GM13977 (cell line): ENCODE data around the gene GRIP1.

Source experiments
- DNase-seq: peaks from one replicate; pipeline ENCODE4 v3.0.0; 2012; ENCODE audit warnings: low spot score
- CTCF ChIP-seq: IDR thresholded peaks from 2 replicates; pipeline ENCODE4 v1.5.1; 2012; ENCODE audit warnings: mild to moderate bottlenecking, control low read depth; ENCODE audit not compliant: insufficient read depth; ENCODE audit errors: extremely low read depth, missing control alignments
- in situ Hi-C: fragments of 300-500 bp; cut with MboI; formaldehyde crosslinking; loops from one replicate; pipeline ENCODE4 v1.12.0; 2022; ENCODE audit warnings: low sequenced_read_pairs, low pct_unique_long_range_greater_than_20kb, mixed read lengths, inconsistent platforms; ENCODE audit not compliant: unreplicated experiment

Gene GRIP1

GRCh38 chr12:66345212-66345611, 333.7 kb downstream of the GRIP1 start:
- no peak for TF ChIP-seq CTCF
- no peak for DNase-seq
- in situ Hi-C loops = no loop called here

DNA sequence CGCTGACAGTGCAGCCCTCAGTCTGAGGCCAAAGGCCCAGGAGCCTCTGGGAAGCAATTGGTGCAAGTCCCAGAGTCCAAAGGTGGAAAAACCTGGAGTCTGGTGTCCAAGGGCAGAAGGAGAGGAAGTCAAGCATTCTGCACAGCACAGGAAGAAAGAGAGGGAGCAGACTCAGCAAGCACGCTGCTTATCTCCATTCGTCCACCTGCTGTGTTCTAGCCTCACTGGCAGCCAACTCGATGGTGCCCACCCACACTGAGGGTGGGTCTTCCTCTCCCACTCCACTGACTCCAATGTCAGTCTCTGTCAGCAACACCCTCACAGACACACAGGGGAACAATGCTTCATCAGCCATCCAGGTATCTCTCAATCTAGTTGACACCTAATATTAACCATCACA, 337.8 kb downstream of the GRIP1 start:
- no peak for TF ChIP-seq CTCF
- in situ Hi-C loops = no loop called here
- DNase-seq = no peak

- DNase-seq = no peak
- in situ Hi-C loops = no loop called here
- TF ChIP-seq CTCF = no peak
These were observed 338.7 kb downstream of the GRIP1 start for GRCh38 chr12:66340131-66340530.

GRCh38 chr12:66337381-66338010, 341.4 kb downstream of the GRIP1 start:
- DNase-seq = no peak
- in situ Hi-C loops = no loop called here
- no peak for TF ChIP-seq CTCF

GRCh38 chr12:66335746-66336145, 343.1 kb downstream of the GRIP1 start:
- DNase-seq = no peak
- in situ Hi-C loops = no loop called here
- TF ChIP-seq CTCF = no peak

DNA sequence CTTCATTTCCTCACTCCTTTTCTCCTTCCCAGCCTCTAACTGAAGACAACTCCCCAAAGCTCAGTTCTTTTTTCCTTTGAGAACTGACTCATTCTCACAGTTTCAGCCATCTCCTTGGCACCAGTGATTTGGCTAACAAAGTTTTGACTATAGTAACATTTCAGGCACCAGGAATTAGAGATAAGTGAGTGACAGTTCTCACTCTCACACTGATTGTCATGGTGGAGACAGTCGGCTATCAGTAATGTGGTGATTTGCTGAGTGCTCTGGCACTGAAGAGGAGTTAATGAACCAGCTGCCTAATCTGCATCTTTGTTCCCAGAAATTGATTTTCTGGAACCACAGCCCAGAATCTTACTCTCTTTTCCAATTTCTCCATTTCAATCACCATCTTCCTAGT, 347.1 kb downstream of the GRIP1 start:
- no peak for TF ChIP-seq CTCF
- in situ Hi-C loops = no loop called here
- no peak for DNase-seq

DNA sequence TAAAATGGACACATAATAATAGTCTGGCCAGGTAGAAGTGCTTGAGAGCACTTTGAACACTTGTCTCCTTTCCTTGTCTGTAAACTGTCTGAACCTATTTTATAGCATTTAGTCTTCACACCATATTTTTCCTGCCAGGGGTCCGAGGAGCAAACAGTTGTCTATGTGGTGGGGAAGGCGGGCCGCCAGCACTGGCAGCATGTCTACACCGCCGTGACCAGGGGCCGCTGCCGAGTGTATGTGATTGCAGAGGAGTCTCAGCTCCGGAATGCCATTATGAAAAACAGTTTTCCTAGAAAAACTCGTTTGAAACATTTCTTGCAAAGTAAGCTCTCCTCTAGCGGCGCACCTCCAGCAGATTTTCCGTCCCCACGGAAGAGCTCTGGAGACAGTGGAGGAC, 347.9 kb downstream of the GRIP1 start:
- no peak for DNase-seq
- TF ChIP-seq CTCF = no peak
- in situ Hi-C loops = no loop called here
